OCI-LY3 (cell line): ENCODE results near the gene UIMC1.

Source experiments
- CTCF ChIP-seq: fragments of 200-600, 300-600 bp; sonication (generic); IDR thresholded peaks from 2 replicates; pipeline ENCODE4 v1.5.1; 2014; ENCODE audit warnings: antibody characterized with exemption, low read length, low read depth
- EZH2phosphoT487 ChIP-seq: fragments of 200-600 bp; shearing (Covaris generic); IDR thresholded peaks from 2 replicates; pipeline ENCODE4 v1.6.1; 2018; ENCODE audit warnings: antibody characterized with exemption, mixed run types, low read depth

GRCh38 chr5:176902102-176902814, 104.3 kb downstream of the UIMC1 start:
- TF ChIP-seq CTCF (no peak), EZH2phosphoT487 (no peak)
